ENCODE data around the gene ZC3H12D. TPM values are rescaled to one million over a fixed set of nuclear protein-coding genes. Genes with fewer than 3 reads are reported as not detected.

ZC3H12D gene
- total and polyA plus RNA-seq, 2 of the 8 experiments (the other 6 are each of a cell fraction or from before 2014, with no cell fraction given): 0.05 to 0.07 TPM

DNA sequence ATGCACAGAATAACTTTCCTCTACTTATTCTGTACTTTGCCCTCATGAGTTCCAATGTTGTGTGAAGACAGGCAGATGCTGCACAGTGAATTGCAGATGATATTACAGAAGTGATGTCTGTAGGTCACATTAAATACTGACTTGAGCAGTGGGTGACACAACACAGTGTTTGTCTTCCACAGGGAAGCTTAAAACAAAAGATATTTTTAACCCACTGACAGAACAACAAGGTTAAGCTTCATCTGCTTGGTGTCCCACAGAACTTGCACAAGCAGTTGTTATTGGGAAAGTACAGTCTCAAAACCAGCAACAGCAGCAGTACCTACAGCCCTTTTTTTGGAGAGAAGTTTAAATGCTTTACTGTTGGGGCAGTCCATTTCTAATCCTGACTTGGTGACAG lies 74.3 kb downstream of the ZC3H12D start:
- Histone ChIP-seq H2BK120ac (replicated peaks; ENCODE audit: low read depth, low read length) (no peak overlapping the region), H3K4me1 (replicated peaks in 1 of 4; ENCODE audit: control insufficient read depth in 3 of 4, insufficient read depth in 4 of 4, low read length in 3 of 4) (no peaks in the 10 kb centered on the region), H2BK15ac (ENCODE audit: low read length) (no peak overlapping the region), H2AFZ (ENCODE audit: low read length) (no peak overlapping the region), H3K79me1 (ENCODE audit: low read depth, low read length) (no peaks in the 10 kb centered on the region), H3K36me3 (ENCODE audit: control insufficient read depth in 2 of 4, insufficient read depth in 4 of 4, low read length in 3 of 4) (peaks cover 0 to 23% (median 10%) of the 10 kb centered on the region in 4 experiments; a peak in 7 of 8 replicates), H3K23me2 (ENCODE audit: low read depth, low read length) (no peaks in the 10 kb centered on the region), H3K14ac (ENCODE audit: insufficient read length) (no peak overlapping the region), H3K23ac (ENCODE audit: insufficient read length) (no peak overlapping the region), H2BK20ac (ENCODE audit: low read length) (no peak overlapping the region), H3K9me3 (ENCODE audit: insufficient read depth in 2 of 2, low read depth in 1 of 2, low read length in 1 of 2) (no peaks in the 10 kb centered on the region), H2AK5ac (ENCODE audit: low read depth, low read length) (no peak overlapping the region), H3K4me3 (ENCODE audit: extremely low read depth in 1 of 4, insufficient read depth in 2 of 4, low read depth in 3 of 4, low read length in 4 of 4) (no peak overlapping the region), H3K4me2 (ENCODE audit: insufficient read depth in 1 of 2, low read depth in 2 of 2, low read length in 2 of 2) (no peak overlapping the region), H4K8ac (ENCODE audit: extremely low read depth, insufficient read depth, low read length) (no peak overlapping the region), H4K91ac (replicated peaks; ENCODE audit: insufficient read length, low read length) (no peak overlapping the region), H4K5ac (ENCODE audit: insufficient read length, low read depth, low read length) (no peak overlapping the region), H3K9ac (replicated peaks in 1 of 4; ENCODE audit: extremely low read depth in 1 of 4, low read depth in 3 of 4, low read length in 3 of 4) (no peak overlapping the region), H2BK12ac (ENCODE audit: low read depth, low read length) (no peak overlapping the region), H3K4ac (replicated peaks; ENCODE audit: insufficient read length, low read depth, low read length) (no peak overlapping the region), H3K56ac (replicated peaks; ENCODE audit: insufficient read length, low read depth, low read length) (no peak overlapping the region), H2BK5ac (ENCODE audit: low read depth, low read length) (no peak overlapping the region), H3K27me3 (replicated peaks in 1 of 4; ENCODE audit: control insufficient read depth in 3 of 4, extremely low read depth in 1 of 4, insufficient read depth in 3 of 4, low read length in 3 of 4) (no peaks in the 10 kb centered on the region), H3K79me2 (ENCODE audit: control insufficient read depth in 1 of 2, insufficient read depth in 2 of 2, low read length in 2 of 2) (no peaks in the 10 kb centered on the region), H4K20me1 (replicated peaks in 1 of 2; ENCODE audit: control insufficient read depth in 1 of 2, insufficient read depth in 2 of 2, low read length in 2 of 2) (peaks cover 0 to 2% of the 10 kb centered on the region in 2 experiments), H3K27ac (ENCODE audit: low read depth, low read length) (no peak overlapping the region), H3K18ac (ENCODE audit: extremely low read depth, low read length) (no peak overlapping the region)
- ChIA-PET CTCF (ENCODE audit: partially characterized antibody) (interaction anchor here (1.3 kb wide), 1 partner anchor 19 kb away, joined by 3 read pairs; no protein-coding TSS in a partner anchor), POLR2A (ENCODE audit: partially characterized antibody) (interaction anchor here (1.0 kb wide), 1 partner anchor 9 kb away, joined by 3 read pairs; no protein-coding TSS in a partner anchor)
- FAIRE-seq: no peak
- DNase-seq (ENCODE audit: low read depth in 1 of 2, low spot score in 2 of 2): no peak
- no peak for TF ChIP-seq NRF1 (IDR thresholded peaks at IDR 0.05; ENCODE audit: low read depth, low read length)
- TF ChIP-seq, protein P1, sequence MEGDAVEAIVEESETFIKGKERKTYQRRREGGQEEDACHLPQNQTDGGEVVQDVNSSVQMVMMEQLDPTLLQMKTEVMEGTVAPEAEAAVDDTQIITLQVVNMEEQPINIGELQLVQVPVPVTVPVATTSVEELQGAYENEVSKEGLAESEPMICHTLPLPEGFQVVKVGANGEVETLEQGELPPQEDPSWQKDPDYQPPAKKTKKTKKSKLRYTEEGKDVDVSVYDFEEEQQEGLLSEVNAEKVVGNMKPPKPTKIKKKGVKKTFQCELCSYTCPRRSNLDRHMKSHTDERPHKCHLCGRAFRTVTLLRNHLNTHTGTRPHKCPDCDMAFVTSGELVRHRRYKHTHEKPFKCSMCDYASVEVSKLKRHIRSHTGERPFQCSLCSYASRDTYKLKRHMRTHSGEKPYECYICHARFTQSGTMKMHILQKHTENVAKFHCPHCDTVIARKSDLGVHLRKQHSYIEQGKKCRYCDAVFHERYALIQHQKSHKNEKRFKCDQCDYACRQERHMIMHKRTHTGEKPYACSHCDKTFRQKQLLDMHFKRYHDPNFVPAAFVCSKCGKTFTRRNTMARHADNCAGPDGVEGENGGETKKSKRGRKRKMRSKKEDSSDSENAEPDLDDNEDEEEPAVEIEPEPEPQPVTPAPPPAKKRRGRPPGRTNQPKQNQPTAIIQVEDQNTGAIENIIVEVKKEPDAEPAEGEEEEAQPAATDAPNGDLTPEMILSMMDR (IDR thresholded peaks at IDR 0.05; ENCODE audit: control extremely low read depth in 1 of 3, insufficient read depth in 1 of 3, low read depth in 1 of 3, low read length in 3 of 3): no peak
